ENCODE data around the gene TREX2.

TREX2 gene

GRCh38 chrX:153450949-153451277 is 5.1 kb upstream of the TREX2 start:
- no peak for TF ChIP-seq MYC (IDR thresholded peaks at IDR 0.05; ENCODE audit: low read depth, low read length)
- TF ChIP-seq, protein P1, sequence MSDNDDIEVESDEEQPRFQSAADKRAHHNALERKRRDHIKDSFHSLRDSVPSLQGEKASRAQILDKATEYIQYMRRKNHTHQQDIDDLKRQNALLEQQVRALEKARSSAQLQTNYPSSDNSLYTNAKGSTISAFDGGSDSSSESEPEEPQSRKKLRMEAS (IDR thresholded peaks at IDR 0.05; ENCODE audit: low read depth, low read length): no peak
- DNase-seq (ENCODE audit: low read depth): no peak
- H3K4me3 ChIP-seq (ENCODE audit: low read depth, low read length): no peak overlapping the region

GRCh38 chrX:153450114-153450948 is 4.5 kb upstream of the TREX2 start:
- DNase-seq (ENCODE audit: low read depth): no peak
- H3K4me3 ChIP-seq (ENCODE audit: low read depth, low read length): no peak overlapping the region
- TF ChIP-seq, protein P1 (IDR thresholded peaks at IDR 0.05; ENCODE audit: low read depth, low read length): no peak
- TF ChIP-seq MYC (IDR thresholded peaks at IDR 0.05; ENCODE audit: low read depth, low read length) (no peak), POLR2A (IDR thresholded peaks at IDR 0.05; ENCODE audit: extremely low read depth, insufficient read length) (no peak)
- TF ChIP-seq, protein P2, sequence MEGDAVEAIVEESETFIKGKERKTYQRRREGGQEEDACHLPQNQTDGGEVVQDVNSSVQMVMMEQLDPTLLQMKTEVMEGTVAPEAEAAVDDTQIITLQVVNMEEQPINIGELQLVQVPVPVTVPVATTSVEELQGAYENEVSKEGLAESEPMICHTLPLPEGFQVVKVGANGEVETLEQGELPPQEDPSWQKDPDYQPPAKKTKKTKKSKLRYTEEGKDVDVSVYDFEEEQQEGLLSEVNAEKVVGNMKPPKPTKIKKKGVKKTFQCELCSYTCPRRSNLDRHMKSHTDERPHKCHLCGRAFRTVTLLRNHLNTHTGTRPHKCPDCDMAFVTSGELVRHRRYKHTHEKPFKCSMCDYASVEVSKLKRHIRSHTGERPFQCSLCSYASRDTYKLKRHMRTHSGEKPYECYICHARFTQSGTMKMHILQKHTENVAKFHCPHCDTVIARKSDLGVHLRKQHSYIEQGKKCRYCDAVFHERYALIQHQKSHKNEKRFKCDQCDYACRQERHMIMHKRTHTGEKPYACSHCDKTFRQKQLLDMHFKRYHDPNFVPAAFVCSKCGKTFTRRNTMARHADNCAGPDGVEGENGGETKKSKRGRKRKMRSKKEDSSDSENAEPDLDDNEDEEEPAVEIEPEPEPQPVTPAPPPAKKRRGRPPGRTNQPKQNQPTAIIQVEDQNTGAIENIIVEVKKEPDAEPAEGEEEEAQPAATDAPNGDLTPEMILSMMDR (IDR thresholded peaks at IDR 0.05; ENCODE audit: low read depth, low read length): no peak

DNA sequence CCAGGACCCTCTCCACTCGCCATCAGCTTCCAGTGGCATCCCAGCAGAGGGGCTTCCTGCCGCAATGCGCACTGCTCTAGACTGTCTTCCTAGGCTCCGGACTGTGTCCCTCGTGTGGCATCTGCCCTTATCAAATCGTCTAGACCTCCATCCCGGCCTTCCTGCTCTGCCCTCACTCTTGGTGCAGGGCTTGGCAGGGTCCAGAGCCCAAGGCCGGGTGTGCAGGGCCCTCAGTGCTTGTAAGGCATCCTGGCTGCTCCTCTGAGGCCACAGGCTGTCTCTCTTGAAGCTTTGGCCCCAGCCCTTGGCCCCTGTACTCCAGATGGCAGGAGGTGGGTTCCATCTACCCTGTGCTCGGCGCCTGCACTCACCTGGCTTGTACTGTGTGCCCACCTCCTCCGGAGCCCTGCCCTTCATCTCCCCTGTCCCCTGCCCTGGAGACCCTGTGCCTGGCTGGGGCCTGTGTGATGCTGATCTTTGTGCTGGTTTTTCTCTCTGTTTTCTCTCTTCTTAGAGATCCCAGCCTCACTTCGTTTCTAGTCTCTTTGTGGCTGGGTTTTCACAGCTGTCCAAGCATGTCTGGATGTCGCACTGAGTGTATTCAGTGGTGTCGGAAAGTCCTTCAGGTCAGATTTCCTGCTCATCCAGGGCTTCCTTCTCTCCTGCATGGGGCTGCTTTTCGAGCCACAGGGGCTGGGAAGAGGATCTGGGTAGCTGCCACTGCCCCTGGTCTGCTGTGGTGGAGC is 3.7 kb upstream of the TREX2 start:
- TF ChIP-seq MYC (IDR thresholded peaks at IDR 0.05; ENCODE audit: low read depth, low read length): no peak
- no peak for TF ChIP-seq POLR2A (IDR thresholded peaks at IDR 0.05; ENCODE audit: extremely low read depth, insufficient read length)
- TF ChIP-seq, protein P1 (IDR thresholded peaks at IDR 0.05; ENCODE audit: low read depth, low read length): no peak
- TF ChIP-seq, protein P2 (IDR thresholded peaks at IDR 0.05; ENCODE audit: low read depth, low read length): no peak
- H3K4me3 ChIP-seq (ENCODE audit: low read depth, low read length): no peak overlapping the region
- DNase-seq (ENCODE audit: low read depth): no peak

DNA sequence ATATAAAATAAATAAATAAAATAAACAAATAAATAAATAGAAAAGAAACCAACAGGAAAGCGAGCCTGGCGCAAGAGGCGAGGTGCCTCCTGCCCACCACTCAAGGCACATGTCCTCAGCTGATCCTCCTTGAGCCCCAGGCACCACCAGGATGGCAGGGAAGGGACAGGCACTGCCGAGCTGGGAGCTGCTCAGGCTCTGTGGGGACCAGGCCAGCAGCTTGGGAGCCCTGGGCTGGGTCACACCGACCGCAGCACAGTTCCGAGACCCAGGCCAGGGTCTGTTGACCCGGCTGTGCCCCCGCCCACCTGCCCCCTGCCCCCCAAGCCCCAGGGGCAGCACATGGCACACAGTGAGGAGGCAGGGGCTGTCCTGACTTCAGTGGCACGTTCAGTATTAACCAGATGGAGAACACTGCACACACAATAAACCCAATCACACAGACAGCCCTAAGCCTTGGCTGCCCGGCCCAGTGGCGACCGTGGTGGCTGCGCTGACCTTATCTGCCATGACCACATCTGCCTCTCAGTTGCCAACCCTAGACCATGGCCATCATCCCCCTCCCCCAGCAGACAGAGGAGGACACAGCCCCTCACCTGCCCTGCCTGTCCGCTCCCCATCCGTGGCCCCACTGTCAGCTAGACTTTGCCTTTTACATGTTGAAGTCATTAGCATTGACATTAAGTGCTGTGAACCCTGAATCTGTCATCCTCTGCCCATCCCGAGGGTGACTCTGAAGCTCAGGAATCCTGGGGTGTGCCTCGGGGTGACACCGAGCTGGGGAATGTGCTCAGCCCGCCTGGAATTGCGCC is 2.9 kb upstream of the TREX2 start:
- no peak overlapping the region for H3K4me3 ChIP-seq (ENCODE audit: low read depth, low read length)
- TF ChIP-seq MYC (IDR thresholded peaks at IDR 0.05; ENCODE audit: low read depth, low read length) (no peak), POLR2A (IDR thresholded peaks at IDR 0.05; ENCODE audit: extremely low read depth, insufficient read length) (no peak)
- TF ChIP-seq, protein P2 (IDR thresholded peaks at IDR 0.05; ENCODE audit: low read depth, low read length): no peak
- TF ChIP-seq, protein P1 (IDR thresholded peaks at IDR 0.05; ENCODE audit: low read depth, low read length): no peak
- DNase-seq (ENCODE audit: low read depth): no peak

DNA sequence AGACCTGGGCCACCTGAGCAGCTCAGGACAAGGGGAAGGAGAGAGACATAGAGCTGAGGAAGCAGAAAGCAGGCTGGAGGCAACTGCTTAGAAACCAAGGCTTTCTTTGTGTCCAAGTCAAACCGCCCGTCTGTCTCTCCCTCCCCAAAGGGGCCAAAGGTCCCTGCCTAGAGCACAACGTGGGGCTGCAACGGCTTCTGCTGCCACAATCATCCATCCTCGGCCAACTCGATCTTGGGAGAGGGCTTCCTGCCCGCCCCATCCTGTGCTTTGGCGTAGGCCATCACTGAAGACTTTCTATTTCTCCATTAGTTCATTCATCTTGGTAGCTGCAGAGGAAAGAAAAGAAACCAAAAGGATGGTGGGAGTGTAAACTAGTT is 1.7 kb upstream of the TREX2 start:
- no peak for DNase-seq (ENCODE audit: low read depth)
- TF ChIP-seq MYC (IDR thresholded peaks at IDR 0.05; ENCODE audit: low read depth, low read length) (no peak), POLR2A (IDR thresholded peaks at IDR 0.05; ENCODE audit: extremely low read depth, insufficient read length) (no peak)
- TF ChIP-seq, protein P2 (IDR thresholded peaks at IDR 0.05; ENCODE audit: low read depth, low read length): no peak
- TF ChIP-seq, protein P1 (IDR thresholded peaks at IDR 0.05; ENCODE audit: low read depth, low read length): no peak
- no peak overlapping the region for H3K4me3 ChIP-seq (ENCODE audit: low read depth, low read length)
